K562 (cell line): ENCODE measurements around the gene SIRT4. TPM values are rescaled to one million over a fixed set of nuclear protein-coding genes. Genes with fewer than 3 reads are reported as not detected.

Experiments
- ATAC-seq: fragments of 200-7000 bp; cut with Tn5 transposase; 3 replicates; pipeline ENCODE4 v1.9.1; 2020; ENCODE audit warnings: moderate library complexity
- BruUV-seq: library from RNA; stranded (reverse); fragments of 400-500 nt; replicated peaks from 2 replicates; lab custom pipeline; 2021; lab: Mats Ljungman, UMichigan
- CTCF ChIA-PET: fragments of 300-600 bp; formaldehyde crosslinking; extraction: SDS; loops from one replicate; lab custom pipeline; 2021; ENCODE audit warnings: low intra/inter-chr PET ratio; lab: Yijun Ruan, JAX
- POLR2A ChIA-PET: fragments of 300-600, 350-650 bp; sonication (Branson Sonifier 250); formaldehyde crosslinking; extraction: SDS; loops from one replicate; lab custom pipeline; 2021; ENCODE audit warnings: antibody characterized with exemption, inconsistent platforms; lab: Yijun Ruan, JAX
- DNase-seq, 4 experiments: peaks; one replicate each; pipeline versions ENCODE4 v3.0.0 to v3.0.0-alpha.2; 2011 to 2018; ENCODE audit warnings: low spot score in 3 of 4, mixed read lengths in 3 of 4; ENCODE audit errors: extremely low read depth in 1 of 4
- FAIRE-seq: peaks from 2 replicates; lab custom pipeline; 2011; peaks lifted over from hg19 to GRCh38; lab: Jason Lieb, UNC
- H2AFZ ChIP-seq: 2 replicates; pipeline ENCODE4 v1.6.0; 2011; ENCODE audit warnings: low read depth, low read length, control low read depth, inconsistent platforms
- H3K27ac ChIP-seq: fragments of 200-600 bp; 3 replicates; pipeline ENCODE4 v1.8.0; 2011; ENCODE audit warnings: low read depth, mild to moderate bottlenecking, control low read depth, inconsistent platforms, low read length, moderate library complexity, mixed read lengths; ENCODE audit errors: extremely low read depth
- H3K27me3 ChIP-seq, 2 experiments: fragments of 300-600 bp in 1 of 2; 2 replicates in 1 of 2; 3 replicates in 1 of 2; pipeline versions ENCODE4 v1.6.0 to v1.8.0; 2011; ENCODE audit warnings: inconsistent platforms in 2 of 2, low read length in 2 of 2, mild to moderate bottlenecking in 1 of 2, mixed read lengths in 1 of 2, moderate library complexity in 1 of 2; ENCODE audit not compliant: control insufficient read depth in 2 of 2, insufficient read depth in 2 of 2
- H3K36me3 ChIP-seq: fragments of 300-600 bp; 3 replicates; pipeline ENCODE4 v1.8.0; 2011; ENCODE audit warnings: mild to moderate bottlenecking, low read length, inconsistent platforms; ENCODE audit not compliant: control insufficient read depth, insufficient read depth
- H3K4me1 ChIP-seq, 2 experiments: fragments of 200-600 bp in 1 of 2; replicated peaks in 1 of 2; 2 replicates in 1 of 2; 3 replicates in 1 of 2; pipeline versions ENCODE4 v1.5.1 to v1.8.0; 2011; ENCODE audit warnings: inconsistent platforms in 2 of 2, low read length in 2 of 2, mild to moderate bottlenecking in 1 of 2, mixed read lengths in 1 of 2, moderate library complexity in 1 of 2; ENCODE audit not compliant: control insufficient read depth in 2 of 2, insufficient read depth in 2 of 2
- H3K4me2 ChIP-seq: 2 replicates; pipeline ENCODE4 v1.6.1; 2011; ENCODE audit warnings: low read length, control low read depth, inconsistent platforms, mixed read lengths; ENCODE audit not compliant: insufficient read depth
- H3K4me3 ChIP-seq: fragments of 200-600 bp; sonication (generic), shearing (Covaris generic); 2 replicates; pipeline ENCODE4 v1.5.1; 2016; ENCODE audit warnings: control low read depth, inconsistent platforms
- H3K79me2 ChIP-seq: fragments of 200-600 bp; 3 replicates; pipeline ENCODE4 v1.8.0; 2011; ENCODE audit warnings: low read length, inconsistent platforms; ENCODE audit not compliant: control insufficient read depth, insufficient read depth
- H3K9ac ChIP-seq, 2 experiments: 2 replicates each; pipeline versions ENCODE4 v1.6.0 to v1.6.1; 2011; ENCODE audit warnings: low read depth in 2 of 2, low read length in 2 of 2, control low read depth in 1 of 2, inconsistent platforms in 1 of 2, mild to moderate bottlenecking in 1 of 2, mixed read lengths in 1 of 2; ENCODE audit not compliant: insufficient read depth in 1 of 2
- H3K9me1 ChIP-seq: one replicate; pipeline ENCODE4 v1.6.0; 2011; ENCODE audit warnings: inconsistent platforms, mild to moderate bottlenecking, low read length, moderate library complexity; ENCODE audit not compliant: control insufficient read depth, insufficient read depth
- H3K9me3 ChIP-seq: replicated peaks from 2 replicates; pipeline ENCODE4 v1.5.1; 2011; ENCODE audit warnings: low read depth, low read length, inconsistent platforms; ENCODE audit not compliant: control insufficient read depth, insufficient read depth
- H4K20me1 ChIP-seq: replicated peaks from 2 replicates; pipeline ENCODE4 v1.6.1; 2011; ENCODE audit warnings: low read length, inconsistent platforms, mixed read lengths; ENCODE audit not compliant: control insufficient read depth, insufficient read depth
- BRF1 ChIP-seq: IDR thresholded peaks from 3 replicates; pipeline ENCODE4 v1.6.1; 2011; ENCODE audit warnings: borderline replicate concordance, mild to moderate bottlenecking; ENCODE audit not compliant: insufficient read length; ENCODE audit errors: extremely low read depth
- CBX3 ChIP-seq, 2 experiments: IDR thresholded peaks; 1 replicate in 1 of 2; 2 replicates in 1 of 2; pipeline ENCODE4 v1.6.1; 2012; ENCODE audit warnings: inconsistent platforms in 2 of 2, low read length in 2 of 2, borderline replicate concordance in 1 of 2, control low read depth in 1 of 2
- HLTF ChIP-seq: fragments of 450-650 bp; IDR thresholded peaks from 2 replicates; pipeline ENCODE4 v1.6.1; 2016
- L3MBTL2 ChIP-seq: fragments of 450-650 bp; IDR thresholded peaks from 2 replicates; pipeline ENCODE4 v1.6.1; 2016; ENCODE audit warnings: mild to moderate bottlenecking, moderate library complexity
- MTA2 ChIP-seq: fragments of 450-650 bp; IDR thresholded peaks from 2 replicates; pipeline ENCODE4 v1.6.1; 2016; ENCODE audit warnings: low read depth
- POLR2AphosphoS2 ChIP-seq: IDR thresholded peaks from 2 replicates; pipeline ENCODE4 v1.6.1; 2012; ENCODE audit warnings: low read length, improper control_type of control experiment
- ZNF263 ChIP-seq: sonication (generic); formaldehyde crosslinking; IDR thresholded peaks from 2 replicates; pipeline ENCODE4 v1.8.0; 2022; ENCODE audit warnings: mild to moderate bottlenecking, missing genetic modification reagents, borderline replicate concordance
- ZNF316 ChIP-seq: fragments of 450-650 bp; IDR thresholded peaks from 2 replicates; pipeline ENCODE4 v1.6.1; 2016
- WGBS: fragments of 100-300 bp; shearing (Covaris generic); methylation state at CpG from one replicate; pipeline ENCODE4 v1.1.6; 2016; ENCODE audit warnings: low coverage, mixed read lengths; ENCODE audit not compliant: insufficient coverage; ENCODE audit errors: missing lambda C conversion rate; 5-methylcytosine and 5-hydroxymethylcytosine counted together
- in situ Hi-C: fragments of 300-500 bp; cut with MboI; formaldehyde crosslinking; loops from 4 replicates; pipeline ENCODE4 v1.15.0; 2018; ENCODE audit warnings: inconsistent platforms, mixed read lengths
- intact Hi-C: fragments of 100-400 bp; cut with micrococcal nuclease; formaldehyde crosslinking; loops from 2 replicates; pipeline ENCODE4 v1.14.2; 2022
- polyA plus RNA-seq, 8 experiments: library from polyadenylated mRNA; depleted of rRNA in 4 of 8; stranded (reverse) in 5 of 8; unstranded in 3 of 8; fragments of >200 nt; fragmentation: Nextera tagmentation in 2 of 8; fragmentation: Illumina TruSeq in 1 of 8; extraction: Ambion mirVana in 2 of 8; extraction: Trizol in 1 of 8; gene quantifications; 2 replicates each; pipeline versions ENCODE4 v1.2.1 to v1.2.3, GENCODE V29; 2011 to 2014; ENCODE audit warnings: inconsistent platforms in 1 of 8, missing spikeins in 1 of 8
- total RNA-seq, 7 experiments: library from RNA; depleted of rRNA in 6 of 7; stranded (reverse); fragments of >200 nt in 6 of 7; fragmentation: Illumina TruSeq in 2 of 7; extraction: Trizol in 2 of 7; gene quantifications; 2 replicates each; pipeline versions ENCODE4 v1.2.1 to v1.2.3, GENCODE V29; 2011 to 2021; ENCODE audit warnings: low replicate concordance in 1 of 7
- TF ChIP-seq, protein P1 (sequence below): fragments of 250-450 bp; sonication (Bioruptor Pico); IDR thresholded peaks from 2 replicates; pipeline ENCODE4 v1.5.0; 2021; ENCODE audit warnings: mild to moderate bottlenecking, borderline replicate concordance
- TF ChIP-seq, protein P2 (sequence below): conservative IDR thresholded peaks from 2 replicates; pipeline ENCODE4 v1.6.1; 2011; ENCODE audit warnings: low read depth, mild to moderate bottlenecking, low read length; ENCODE audit not compliant: control insufficient read depth
- TF ChIP-seq, protein P3 (sequence below): fragments of 450-650 bp; IDR thresholded peaks from 2 replicates; pipeline ENCODE4 v1.6.1; 2016; ENCODE audit warnings: low read depth, mild to moderate bottlenecking, moderate library complexity
- TF ChIP-seq, protein P4 (sequence below): fragments of 450-650 bp; formaldehyde crosslinking; IDR thresholded peaks from 2 replicates; pipeline ENCODE4 v1.4.0; 2020; ENCODE audit warnings: mild to moderate bottlenecking, moderate library complexity

SIRT4 gene
- total and polyA plus RNA-seq, 9 of the 15 experiments (the other 6 are each of a cell fraction or from before 2014, with no cell fraction given), result 0.86 to 5.2 (median 2.4) TPM

DNA sequence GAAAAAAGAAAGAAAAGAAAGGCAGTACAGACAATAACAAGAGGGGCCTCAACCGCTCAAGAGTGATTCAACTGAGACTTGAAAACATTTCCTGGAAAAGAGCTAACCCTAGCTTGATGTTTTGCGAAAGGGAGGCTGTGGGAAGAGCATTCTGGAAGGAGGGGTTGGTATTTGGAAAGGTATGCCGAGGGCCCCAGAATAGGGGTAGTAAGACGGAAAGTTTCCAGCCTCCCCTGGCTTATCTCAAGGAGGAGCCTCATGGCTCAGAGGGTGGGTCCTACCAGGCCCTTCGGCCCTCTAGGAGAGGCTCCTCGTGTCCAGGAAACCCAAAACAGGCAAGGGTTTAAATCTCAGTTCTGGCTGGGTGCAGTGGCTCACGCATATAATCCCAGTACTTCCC lies 18.8 kb upstream of the SIRT4 start:
- no peak for FAIRE-seq
- ATAC-seq, result peak; percentile 72
- no peaks in the 10 kb centered on the region for H3K27me3 ChIP-seq
- intact Hi-C loops, result no loop called here
- H2AFZ ChIP-seq, result peak overlapping the region; percentile 60
- H3K79me2 ChIP-seq, result no peaks in the 10 kb centered on the region
- CTCF ChIA-PET, result no interaction called here
- H3K9ac ChIP-seq, result no peak overlapping the region; a peak in 1 of 4 replicates
- H3K4me2 ChIP-seq, result no peak overlapping the region
- no peak for DNase-seq
- no TSS peak for BruUV-seq
- no peak overlapping the region for H3K27ac ChIP-seq
- no peaks in the 10 kb centered on the region for H3K36me3 ChIP-seq
- POLR2A ChIA-PET, result interaction anchor here (1.4 to 7.4 kb wide), 4 partner anchors 8 to 83 kb away, joined by 3 to 102 read pairs (median 22); partner anchors contain the start of genes RNU4-1, RNU4-2 and RPLP0
- no peaks in the 10 kb centered on the region for H4K20me1 ChIP-seq
- 17% methylated on average over 7 of the region's 7 CpGs for WGBS
- no peaks in the 10 kb centered on the region for H3K9me1 ChIP-seq
- H3K9me3 ChIP-seq, result no peaks in the 10 kb centered on the region
- no peak overlapping the region for H3K4me3 ChIP-seq
- in situ Hi-C loops, result no loop called here
- H3K4me1 ChIP-seq, result peaks cover 0 to 19% of the 10 kb centered on the region in 2 experiments; a peak in 3 of 5 replicates
- TF ChIP-seq ZNF263 (CRISPR knock-in tag), result no peak
- TF ChIP-seq CBX3 (IDR thresholded peaks at IDR 0.05; ENCODE audit: borderline replicate concordance in 1 of 2, low read length in 2 of 2), result no peak
- no peak for TF ChIP-seq BRF1
- TF ChIP-seq, protein P1, sequence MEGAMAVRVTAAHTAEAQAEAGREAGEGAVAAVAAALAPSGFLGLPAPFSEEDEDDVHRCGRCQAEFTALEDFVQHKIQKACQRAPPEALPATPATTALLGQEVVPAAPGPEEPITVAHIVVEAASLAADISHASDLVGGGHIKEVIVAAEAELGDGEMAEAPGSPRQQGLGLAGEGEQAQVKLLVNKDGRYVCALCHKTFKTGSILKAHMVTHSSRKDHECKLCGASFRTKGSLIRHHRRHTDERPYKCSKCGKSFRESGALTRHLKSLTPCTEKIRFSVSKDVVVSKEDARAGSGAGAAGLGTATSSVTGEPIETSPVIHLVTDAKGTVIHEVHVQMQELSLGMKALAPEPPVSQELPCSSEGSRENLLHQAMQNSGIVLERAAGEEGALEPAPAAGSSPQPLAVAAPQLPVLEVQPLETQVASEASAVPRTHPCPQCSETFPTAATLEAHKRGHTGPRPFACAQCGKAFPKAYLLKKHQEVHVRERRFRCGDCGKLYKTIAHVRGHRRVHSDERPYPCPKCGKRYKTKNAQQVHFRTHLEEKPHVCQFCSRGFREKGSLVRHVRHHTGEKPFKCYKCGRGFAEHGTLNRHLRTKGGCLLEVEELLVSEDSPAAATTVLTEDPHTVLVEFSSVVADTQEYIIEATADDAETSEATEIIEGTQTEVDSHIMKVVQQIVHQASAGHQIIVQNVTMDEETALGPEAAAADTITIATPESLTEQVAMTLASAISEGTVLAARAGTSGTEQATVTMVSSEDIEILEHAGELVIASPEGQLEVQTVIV (CRISPR knock-in tag), result no peak
- TF ChIP-seq POLR2AphosphoS2, result no peak
- TF ChIP-seq, protein P2, sequence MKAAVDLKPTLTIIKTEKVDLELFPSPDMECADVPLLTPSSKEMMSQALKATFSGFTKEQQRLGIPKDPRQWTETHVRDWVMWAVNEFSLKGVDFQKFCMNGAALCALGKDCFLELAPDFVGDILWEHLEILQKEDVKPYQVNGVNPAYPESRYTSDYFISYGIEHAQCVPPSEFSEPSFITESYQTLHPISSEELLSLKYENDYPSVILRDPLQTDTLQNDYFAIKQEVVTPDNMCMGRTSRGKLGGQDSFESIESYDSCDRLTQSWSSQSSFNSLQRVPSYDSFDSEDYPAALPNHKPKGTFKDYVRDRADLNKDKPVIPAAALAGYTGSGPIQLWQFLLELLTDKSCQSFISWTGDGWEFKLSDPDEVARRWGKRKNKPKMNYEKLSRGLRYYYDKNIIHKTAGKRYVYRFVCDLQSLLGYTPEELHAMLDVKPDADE, result no peak
- TF ChIP-seq, protein P3, sequence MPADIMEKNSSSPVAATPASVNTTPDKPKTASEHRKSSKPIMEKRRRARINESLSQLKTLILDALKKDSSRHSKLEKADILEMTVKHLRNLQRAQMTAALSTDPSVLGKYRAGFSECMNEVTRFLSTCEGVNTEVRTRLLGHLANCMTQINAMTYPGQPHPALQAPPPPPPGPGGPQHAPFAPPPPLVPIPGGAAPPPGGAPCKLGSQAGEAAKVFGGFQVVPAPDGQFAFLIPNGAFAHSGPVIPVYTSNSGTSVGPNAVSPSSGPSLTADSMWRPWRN, result no peak
- TF ChIP-seq ZNF316, result no peak
- no peak for TF ChIP-seq MTA2
- peak; percentile 46 for TF ChIP-seq L3MBTL2
- TF ChIP-seq, protein P4, sequence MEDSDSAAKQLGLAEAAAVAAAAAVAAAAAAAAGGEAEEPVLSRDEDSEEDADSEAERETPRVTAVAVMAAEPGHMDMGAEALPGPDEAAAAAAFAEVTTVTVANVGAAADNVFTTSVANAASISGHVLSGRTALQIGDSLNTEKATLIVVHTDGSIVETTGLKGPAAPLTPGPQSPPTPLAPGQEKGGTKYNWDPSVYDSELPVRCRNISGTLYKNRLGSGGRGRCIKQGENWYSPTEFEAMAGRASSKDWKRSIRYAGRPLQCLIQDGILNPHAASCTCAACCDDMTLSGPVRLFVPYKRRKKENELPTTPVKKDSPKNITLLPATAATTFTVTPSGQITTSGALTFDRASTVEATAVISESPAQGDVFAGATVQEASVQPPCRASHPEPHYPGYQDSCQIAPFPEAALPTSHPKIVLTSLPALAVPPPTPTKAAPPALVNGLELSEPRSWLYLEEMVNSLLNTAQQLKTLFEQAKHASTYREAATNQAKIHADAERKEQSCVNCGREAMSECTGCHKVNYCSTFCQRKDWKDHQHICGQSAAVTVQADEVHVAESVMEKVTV, result no peak
- TF ChIP-seq HLTF, result no peak
